ACC112 (cell line): ENCODE results near the gene BSCL2.

ENCODE experiments used
- H2AFZ ChIP-seq: fragments of 200-600 bp; sonication (generic); one replicate; pipeline ENCODE4 v1.6.0; 2017; ENCODE audit warnings: antibody characterized with exemption, low read length; ENCODE audit not compliant: unreplicated experiment
- H3K27ac ChIP-seq: fragments of 200-600 bp; sonication (generic); 2 replicates; pipeline ENCODE4 v1.5.1; 2014; ENCODE audit warnings: low read depth, mild to moderate bottlenecking, antibody characterized with exemption, low read length, moderate library complexity
- H3K27me3 ChIP-seq: fragments of 200-600 bp; sonication (generic); 2 replicates; pipeline ENCODE4 v1.6.1; 2014; ENCODE audit warnings: mild to moderate bottlenecking, antibody characterized with exemption, low read length, moderate library complexity, mixed read lengths; ENCODE audit not compliant: insufficient read depth
- H3K36me3 ChIP-seq: fragments of 200-600 bp; sonication (generic); 2 replicates; pipeline ENCODE4 v1.6.1; 2016; ENCODE audit warnings: mild to moderate bottlenecking, antibody characterized with exemption, low read length, moderate library complexity, mixed read lengths; ENCODE audit not compliant: insufficient read depth
- H3K4me1 ChIP-seq: fragments of 200-600 bp; sonication (generic); one replicate; pipeline ENCODE4 v1.6.1; 2016; ENCODE audit warnings: low read length, mixed read lengths; ENCODE audit not compliant: insufficient read depth, unreplicated experiment, control insufficient read depth
- H3K4me3 ChIP-seq: fragments of 200-600 bp; sonication (generic); 2 replicates; pipeline ENCODE4 v1.5.1; 2014; ENCODE audit warnings: mild to moderate bottlenecking, low read depth, low read length
- H3K79me2 ChIP-seq: fragments of 200-600 bp; sonication (generic); one replicate; pipeline ENCODE4 v1.6.0; 2016; ENCODE audit warnings: low read length; ENCODE audit not compliant: control insufficient read depth, unreplicated experiment, insufficient read depth

The BSCL2 gene

GRCh38 chr11:62645671-62645945 is 61.6 kb downstream of the BSCL2 start:
- Histone ChIP-seq H3K36me3 (peaks cover 10% of the 10 kb centered on the region; the same call in 1 of the 2 replicates), H3K4me1 (peaks cover 7% of the 10 kb centered on the region), H3K79me2 (peaks cover 51% of the 10 kb centered on the region), H3K27ac (peak overlapping the region; percentile 78), H3K27me3 (no peaks in the 10 kb centered on the region), H3K4me3 (peak overlapping the region; percentile 88), H2AFZ (no peak overlapping the region)

- peaks cover 10% of the 10 kb centered on the region; the same call in 1 of the 2 replicates for H3K36me3 ChIP-seq
- H3K4me1 ChIP-seq: peaks cover 7% of the 10 kb centered on the region
- no peak overlapping the region for H2AFZ ChIP-seq
- H3K27me3 ChIP-seq: no peaks in the 10 kb centered on the region
- no peak overlapping the region for H3K27ac ChIP-seq
- no peak overlapping the region for H3K4me3 ChIP-seq
- H3K79me2 ChIP-seq: peaks cover 53% of the 10 kb centered on the region
Measured at GRCh38 chr11:62644220-62644619, 63.0 kb downstream of the BSCL2 start.
